Ascending aorta (tissue), 2 donors: Measurements from ENCODE around the gene CACNA2D1. TPM values are rescaled to one million over a fixed set of nuclear protein-coding genes. Genes with fewer than 3 reads are reported as not detected.

Experiments used
- DNase-seq, 2 donors: peaks; one replicate each; pipeline ENCODE4 v3.0.0-alpha.2; 2019; ENCODE audit warnings: low spot score in 2 of 2
- H3K27ac ChIP-seq, 2 donors: fragments of 200-600 bp; sonication (generic); one replicate each; pipeline ENCODE4 v1.5.1; 2016 to 2017; ENCODE audit warnings: mild to moderate bottlenecking in 1 of 2
- H3K27me3 ChIP-seq: fragments of 200-600 bp; sonication (generic); one replicate; pipeline ENCODE4 v1.5.1; 2017
- H3K36me3 ChIP-seq, 2 donors: fragments of 200-600 bp; sonication (generic); one replicate each; pipeline ENCODE4 v1.5.1; 2016
- H3K4me1 ChIP-seq, 2 donors: fragments of 200-600 bp; sonication (generic); one replicate each; pipeline ENCODE4 v1.5.1; 2016 to 2017; ENCODE audit warnings: mild to moderate bottlenecking in 1 of 2
- H3K4me3 ChIP-seq, 2 donors: fragments of 200-600 bp; sonication (generic); one replicate each; pipeline ENCODE4 v1.5.1; 2016 to 2017; ENCODE audit warnings: mild to moderate bottlenecking in 1 of 2
- H3K9me3 ChIP-seq, 2 donors: fragments of 200-600 bp; sonication (generic); one replicate each; pipeline ENCODE4 v1.5.1; 2016
- intact Hi-C: fragments of 100-400 bp; cut with DNase I; formaldehyde crosslinking; loops from one replicate; pipeline ENCODE4 v1.15.1; 2023
- total RNA-seq: library from RNA; depleted of rRNA; stranded (reverse); fragments of >200 nt; gene quantifications from one replicate; pipeline ENCODE4 v1.1.0, GENCODE V29; 2016
- TF ChIP-seq, protein P1 (sequence below), 3 experiments: fragments of 200-600 bp in 2 of 3; fragments of 450-650 bp in 1 of 3; sonication (generic) in 2 of 3; IDR thresholded peaks; one replicate each; pipeline ENCODE4 v1.5.1; 2016 to 2019; ENCODE audit warnings: antibody characterized with exemption in 3 of 3, mild to moderate bottlenecking in 1 of 3, moderate library complexity in 1 of 3

The CACNA2D1 gene
- total RNA-seq, 1 donor from 2014 or later = 17.3 TPM

DNA sequence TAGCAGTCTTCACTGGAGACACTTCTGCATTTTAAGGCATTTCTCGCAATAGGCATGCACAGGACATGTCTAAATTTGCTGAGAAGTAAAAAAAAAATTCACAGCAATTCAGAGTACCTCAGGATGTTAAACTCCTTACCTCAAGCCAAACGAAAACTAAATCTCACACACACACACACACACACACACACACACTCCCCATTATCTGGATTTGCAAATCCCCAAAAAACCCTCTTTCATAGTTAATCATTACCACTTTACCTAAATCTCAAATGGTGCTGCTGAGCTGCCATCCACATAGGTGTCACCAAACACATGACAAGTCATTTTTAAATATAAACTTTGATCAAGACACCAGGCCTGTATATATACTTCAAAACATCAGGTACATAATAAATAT, 31.8 kb downstream of the CACNA2D1 start:
- DNase-seq = no peak
- H3K9me3 ChIP-seq = no peaks in the 10 kb centered on the region
- H3K36me3 ChIP-seq = no peaks in the 10 kb centered on the region
- no peaks in the 10 kb centered on the region for H3K27me3 ChIP-seq
- no peak overlapping the region for H3K27ac ChIP-seq
- H3K4me3 ChIP-seq = no peak overlapping the region
- TF ChIP-seq, protein P1, sequence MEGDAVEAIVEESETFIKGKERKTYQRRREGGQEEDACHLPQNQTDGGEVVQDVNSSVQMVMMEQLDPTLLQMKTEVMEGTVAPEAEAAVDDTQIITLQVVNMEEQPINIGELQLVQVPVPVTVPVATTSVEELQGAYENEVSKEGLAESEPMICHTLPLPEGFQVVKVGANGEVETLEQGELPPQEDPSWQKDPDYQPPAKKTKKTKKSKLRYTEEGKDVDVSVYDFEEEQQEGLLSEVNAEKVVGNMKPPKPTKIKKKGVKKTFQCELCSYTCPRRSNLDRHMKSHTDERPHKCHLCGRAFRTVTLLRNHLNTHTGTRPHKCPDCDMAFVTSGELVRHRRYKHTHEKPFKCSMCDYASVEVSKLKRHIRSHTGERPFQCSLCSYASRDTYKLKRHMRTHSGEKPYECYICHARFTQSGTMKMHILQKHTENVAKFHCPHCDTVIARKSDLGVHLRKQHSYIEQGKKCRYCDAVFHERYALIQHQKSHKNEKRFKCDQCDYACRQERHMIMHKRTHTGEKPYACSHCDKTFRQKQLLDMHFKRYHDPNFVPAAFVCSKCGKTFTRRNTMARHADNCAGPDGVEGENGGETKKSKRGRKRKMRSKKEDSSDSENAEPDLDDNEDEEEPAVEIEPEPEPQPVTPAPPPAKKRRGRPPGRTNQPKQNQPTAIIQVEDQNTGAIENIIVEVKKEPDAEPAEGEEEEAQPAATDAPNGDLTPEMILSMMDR (IDR thresholded peaks at IDR 0.05) = no peak
- intact Hi-C loops = no loop called here
- H3K4me1 ChIP-seq = no peaks in the 10 kb centered on the region

DNA sequence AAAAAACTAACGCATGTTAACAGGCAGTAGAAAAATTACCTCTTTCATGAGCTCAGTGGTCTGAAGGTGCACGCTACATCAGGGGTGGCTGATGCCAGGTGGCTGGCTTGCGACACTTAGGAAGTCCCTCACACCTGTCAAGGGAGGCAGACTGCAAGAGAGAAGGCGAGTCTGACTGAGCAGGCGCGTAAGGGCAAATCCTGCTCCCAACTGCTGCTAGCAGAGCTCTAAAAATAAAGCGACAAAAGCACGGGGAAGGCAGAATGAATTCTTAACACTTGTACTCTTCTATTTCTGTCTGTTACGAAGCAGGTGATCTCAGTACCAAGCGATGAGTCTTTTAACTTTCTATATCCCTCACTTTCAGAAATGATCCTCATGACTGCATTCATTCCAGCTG, 33.1 kb downstream of the CACNA2D1 start:
- TF ChIP-seq, protein P1 (IDR thresholded peaks at IDR 0.05) = no peak
- Histone ChIP-seq H3K27me3 (no peaks in the 10 kb centered on the region), H3K4me1 (no peaks in the 10 kb centered on the region), H3K27ac (no peak overlapping the region), H3K4me3 (peak overlapping the region in 1 of 2 donors; percentile 14), H3K9me3 (no peaks in the 10 kb centered on the region), H3K36me3 (no peaks in the 10 kb centered on the region)
- DNase-seq = no peak
- intact Hi-C loops = no loop called here

DNA sequence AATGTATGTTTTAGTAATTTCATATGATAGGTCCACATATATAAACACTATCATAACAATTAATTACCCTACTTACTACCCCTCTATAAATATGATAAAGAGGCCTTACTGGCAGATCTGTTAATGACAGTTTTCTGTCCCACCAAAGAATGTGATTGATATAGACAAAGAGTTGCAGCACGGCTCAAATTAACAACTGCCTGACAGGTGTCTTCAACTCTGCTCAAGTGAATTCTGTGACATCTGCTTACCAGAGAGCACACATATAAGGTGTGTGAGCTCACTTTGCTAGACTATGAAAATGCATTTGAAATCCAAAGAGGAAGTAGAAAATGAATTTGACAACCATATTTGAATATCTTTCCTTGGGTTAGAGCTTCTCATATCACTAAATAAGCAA, 36.6 kb downstream of the CACNA2D1 start:
- TF ChIP-seq, protein P1 (IDR thresholded peaks at IDR 0.05) = no peak
- Histone ChIP-seq H3K27me3 (no peaks in the 10 kb centered on the region), H3K27ac (no peak overlapping the region), H3K4me3 (no peak overlapping the region), H3K9me3 (no peaks in the 10 kb centered on the region), H3K36me3 (no peaks in the 10 kb centered on the region), H3K4me1 (no peaks in the 10 kb centered on the region)
- no peak for DNase-seq
- intact Hi-C loops = no loop called here

DNA sequence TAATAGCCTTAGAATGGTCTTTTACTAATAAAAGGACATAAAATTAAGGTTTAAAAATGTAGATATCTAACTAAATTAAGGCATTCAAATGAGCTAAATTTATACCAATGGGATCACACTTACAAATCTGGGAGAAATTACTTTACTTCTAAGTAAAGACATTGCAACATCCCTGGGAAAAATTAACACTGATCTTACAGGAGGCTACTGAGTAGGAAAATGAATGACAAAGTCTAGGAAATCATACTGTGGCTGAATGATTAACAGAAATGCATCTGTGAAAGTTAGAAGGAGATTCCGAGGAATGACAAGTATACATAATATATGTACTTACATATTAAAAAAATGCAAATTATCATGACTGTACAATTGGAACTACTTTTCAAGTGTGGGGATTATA, 38.3 kb downstream of the CACNA2D1 start:
- intact Hi-C loops = no loop called here
- no peaks in the 10 kb centered on the region for H3K4me1 ChIP-seq
- TF ChIP-seq, protein P1 (IDR thresholded peaks at IDR 0.05) = no peak
- no peaks in the 10 kb centered on the region for H3K27me3 ChIP-seq
- H3K36me3 ChIP-seq = no peaks in the 10 kb centered on the region
- no peak overlapping the region for H3K4me3 ChIP-seq
- H3K27ac ChIP-seq = no peak overlapping the region
- no peaks in the 10 kb centered on the region for H3K9me3 ChIP-seq
- DNase-seq = no peak

DNA sequence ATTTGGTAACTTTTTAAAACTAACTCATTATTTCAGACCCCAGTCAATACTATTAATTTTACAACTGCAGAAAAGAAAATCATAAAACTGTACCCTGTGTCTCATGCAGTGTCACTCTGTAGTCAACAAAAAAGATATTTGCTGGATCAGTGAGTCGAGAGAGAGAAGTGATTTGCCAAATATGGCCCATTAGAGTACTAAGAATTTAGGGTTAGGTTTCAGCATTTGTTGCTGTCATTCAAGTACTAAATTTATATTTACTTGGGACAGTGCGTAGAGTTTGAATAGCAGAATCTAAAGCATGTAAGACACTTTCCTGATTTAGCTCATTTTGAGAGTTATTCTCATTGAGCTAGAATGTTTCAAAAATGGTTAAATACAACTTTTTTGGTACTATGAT, 38.9 kb downstream of the CACNA2D1 start:
- no peak for DNase-seq
- Histone ChIP-seq H3K4me1 (no peaks in the 10 kb centered on the region), H3K4me3 (no peak overlapping the region), H3K27ac (no peak overlapping the region), H3K27me3 (no peaks in the 10 kb centered on the region), H3K36me3 (no peaks in the 10 kb centered on the region), H3K9me3 (no peaks in the 10 kb centered on the region)
- intact Hi-C loops = no loop called here
- TF ChIP-seq, protein P1 (IDR thresholded peaks at IDR 0.05) = no peak

DNA sequence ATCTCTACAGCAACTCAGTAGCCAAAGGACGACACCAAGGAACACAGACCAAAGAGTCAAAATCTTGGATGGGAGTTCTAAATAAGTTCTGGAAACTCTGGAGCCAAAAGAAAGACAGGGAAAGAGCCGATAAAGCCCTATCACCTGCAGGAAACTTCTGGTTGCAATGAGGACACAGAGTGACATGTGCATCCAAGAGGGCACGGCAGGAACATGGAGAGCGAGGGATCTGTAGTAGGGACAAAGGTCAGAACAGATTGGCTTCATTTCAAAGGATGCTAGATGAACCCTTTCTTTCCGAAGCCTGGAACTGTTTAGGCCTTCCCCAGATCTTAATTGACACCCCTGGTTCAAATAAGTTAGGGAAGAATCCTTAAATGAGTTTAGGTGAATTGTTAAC, 39.5 kb downstream of the CACNA2D1 start:
- H3K36me3 ChIP-seq = no peaks in the 10 kb centered on the region
- TF ChIP-seq, protein P1 (IDR thresholded peaks at IDR 0.05) = no peak
- intact Hi-C loops = no loop called here
- no peak overlapping the region for H3K27ac ChIP-seq
- H3K27me3 ChIP-seq = no peaks in the 10 kb centered on the region
- H3K4me1 ChIP-seq = no peaks in the 10 kb centered on the region
- DNase-seq = no peak
- no peaks in the 10 kb centered on the region for H3K9me3 ChIP-seq
- H3K4me3 ChIP-seq = no peak overlapping the region
